GM18867 (cell line): Measurements from ENCODE around the gene PHKA2.
"Not testable (repeated sequence)": the region's sequence is repeated elsewhere in the genome, so short reads cannot be mapped to it uniquely, and the experiment has no call there.

Experiments
- ATAC-seq: cut with Tn5 transposase; IDR thresholded peaks from one replicate; pipeline ENCODE4 v1.9.1; 2021; ENCODE audit warnings: mild to moderate bottlenecking, moderate library complexity; ENCODE audit not compliant: unreplicated experiment

Gene PHKA2

GRCh38 chrX:18980262-18980661 is 3.7 kb downstream of the PHKA2 start:
- not testable (repeated sequence) for ATAC-seq

GRCh38 chrX:18974993-18975392 is 8.9 kb downstream of the PHKA2 start:
- ATAC-seq = no peak

- no peak for ATAC-seq
These were observed 10.3 kb downstream of the PHKA2 start for GRCh38 chrX:18973527-18974192.

GRCh38 chrX:18971506-18971905 is 12.4 kb downstream of the PHKA2 start:
- no peak for ATAC-seq

- no peak for ATAC-seq
These were observed 13.4 kb downstream of the PHKA2 start for GRCh38 chrX:18970465-18970864.

- no peak for ATAC-seq
These were observed 17.3 kb downstream of the PHKA2 start for GRCh38 chrX:18966624-18967023.

GRCh38 chrX:18964901-18965300 is 19.0 kb downstream of the PHKA2 start:
- ATAC-seq = no peak

- ATAC-seq = no peak
These were observed 19.9 kb downstream of the PHKA2 start for GRCh38 chrX:18964026-18964425.

- ATAC-seq = no peak
These were observed 21.6 kb downstream of the PHKA2 start for GRCh38 chrX:18962329-18962728.

- ATAC-seq = no peak
These were observed 22.2 kb downstream of the PHKA2 start for GRCh38 chrX:18961686-18962085.

- no peak for ATAC-seq
These were observed 27.4 kb downstream of the PHKA2 start for GRCh38 chrX:18956303-18957032.

GRCh38 chrX:18955676-18956075 is 28.2 kb downstream of the PHKA2 start:
- no peak for ATAC-seq

- ATAC-seq = no peak
These were observed 32.9 kb downstream of the PHKA2 start for GRCh38 chrX:18951032-18951431.

GRCh38 chrX:18949944-18950301 is 34.0 kb downstream of the PHKA2 start:
- ATAC-seq = no peak

- ATAC-seq = no peak
These were observed 34.5 kb downstream of the PHKA2 start for GRCh38 chrX:18949291-18949943.

- no peak for ATAC-seq
These were observed 37.3 kb downstream of the PHKA2 start for GRCh38 chrX:18946611-18947010.

GRCh38 chrX:18946157-18946556 is 37.8 kb downstream of the PHKA2 start:
- no peak for ATAC-seq

- ATAC-seq = no peak
These were observed 38.4 kb downstream of the PHKA2 start for GRCh38 chrX:18945483-18945882.

GRCh38 chrX:18944482-18944881 is 39.4 kb downstream of the PHKA2 start:
- ATAC-seq = no peak

GRCh38 chrX:18941896-18942295 is 42.0 kb downstream of the PHKA2 start:
- no peak for ATAC-seq

GRCh38 chrX:18938710-18939109 is 45.2 kb downstream of the PHKA2 start:
- ATAC-seq = no peak

GRCh38 chrX:18937173-18937572 is 46.7 kb downstream of the PHKA2 start:
- no peak for ATAC-seq
